Heart right ventricle (tissue), 16 donors: ENCODE measurements around the gene ABHD6. TPM values are rescaled to one million over a fixed set of nuclear protein-coding genes. Genes with fewer than 3 reads are reported as not detected.
A peak's percentile ranks its signal among the peaks of the same experiment; 100 is the strongest.
"Not testable (repeated sequence)": the region's sequence is repeated elsewhere in the genome, so short reads cannot be mapped to it uniquely, and the experiment has no call there.

ENCODE experiments used
- ATAC-seq, 8 donors: fragments of 200-7000 bp; cut with Tn5 transposase; one replicate each; pipeline ENCODE4 v1.9.1; 2020; ENCODE audit warnings: mild to moderate bottlenecking in 8 of 8, moderate library complexity in 8 of 8, moderate number of reproducible peaks in 1 of 8
- DNase-seq, 2 donors: peaks; one replicate each; pipeline ENCODE4 v3.0.0-alpha.2; 2020
- H3K27ac ChIP-seq, 10 donors: fragments of 200-600 bp; sonication (generic) in 2 of 10; one replicate each; pipeline versions ENCODE4 v1.5.0 to v1.8.0; 2020 to 2022; ENCODE audit warnings: mild to moderate bottlenecking in 3 of 10
- H3K27me3 ChIP-seq, 7 donors: fragments of 200-600 bp; one replicate each; pipeline ENCODE4 v1.8.0; 2021 to 2022; ENCODE audit warnings: mild to moderate bottlenecking in 2 of 7
- H3K36me3 ChIP-seq, 9 donors: fragments of 200-600 bp; sonication (generic) in 1 of 9; one replicate each; pipeline versions ENCODE4 v1.5.0 to v1.8.0; 2020 to 2022; ENCODE audit warnings: mild to moderate bottlenecking in 2 of 9
- H3K4me1 ChIP-seq, 9 donors: fragments of 200-600 bp; sonication (generic) in 1 of 9; one replicate each; pipeline versions ENCODE4 v1.5.0 to v1.8.0; 2020 to 2022; ENCODE audit warnings: mild to moderate bottlenecking in 4 of 9
- H3K4me3 ChIP-seq, 10 donors: fragments of 200-600 bp; sonication (generic) in 2 of 10; one replicate each; pipeline versions ENCODE4 v1.5.0 to v1.8.0; 2020 to 2022; ENCODE audit warnings: mild to moderate bottlenecking in 7 of 10, moderate library complexity in 2 of 10
- H3K9me3 ChIP-seq, 11 donors: fragments of 200-600 bp in 10 of 11; sonication (generic) in 2 of 11; one replicate each; pipeline versions ENCODE4 v1.5.0 to v1.8.0; 2013 to 2022; ENCODE audit warnings: mild to moderate bottlenecking in 2 of 11, control low read depth in 1 of 11, moderate library complexity in 1 of 11
- WGBS, 2 donors: extraction: QIAGEN DNeasy Blood & Tissue Kit; methylation state at CpG; one replicate each; pipeline ENCODE4 v1.1.7; 2013; ENCODE audit warnings: inconsistent platforms in 1 of 2; 5-methylcytosine and 5-hydroxymethylcytosine counted together
- intact Hi-C, 10 donors: fragments of 100-400 bp; cut with DNase I; formaldehyde crosslinking; loops; one replicate each; pipeline versions ENCODE4 v1.11.1 to v1.14.2; 2022
- polyA plus RNA-seq, 2 donors: library from polyadenylated mRNA; stranded (reverse); fragments of 200-250 nt; gene quantifications; one replicate each; pipeline ENCODE4 v1.2.3, GENCODE V29; 2013
- total RNA-seq, 10 donors: library from RNA; stranded (reverse); fragmentation: NEBNext Ultra II Directional in 3 of 10; extraction: Animal tissue kit (Norgen Biotek cat#: 25700) in 3 of 10; gene quantifications; one replicate each; pipeline versions ENCODE4 v1.2.1 to v1.2.4, GENCODE V29; 2021 to 2023
- TF ChIP-seq, protein P1 (sequence below), 9 donors: fragments of 200-600 bp; sonication (generic) in 2 of 9; IDR thresholded peaks; one replicate each; pipeline versions ENCODE4 v1.5.0 to v1.8.0; 2021 to 2022; ENCODE audit warnings: antibody characterized with exemption in 9 of 9, mild to moderate bottlenecking in 5 of 9, moderate library complexity in 1 of 9
- donor health status: Arrhythmogenic right ventricular cardiomyopathy.
- donor health status: ischemic (EF 13 %, LVEDD 7.1; RV severe dilation, severe dysfunction).
- donor health status: healthy with polysubstance abuse.
- donor health status: DM: no; HTN: yes; CAD: no.
- donor health status: DM: no; HTN: no; CAD: no.
- donor health status: ischemic (EF 25% LVEDD 6.9; RV normal size, moderate dysfunction).
- donor health status: ischemic (EF 25% LVEDD 5.7; RV mildly dilated, moderate dysfunction).
- donor health status: healthy.
- donor health status: DM: yes; HTN: yes; CAD: no.
- donor health status: Ischemic cardiomyopathy.
- donor health status: ischemic (EF 35%, LVEDD 5.7; RV mildly dilated, moderate dysfunction).
- donor health status: nonischemic (EF 11% LVEDD 7.7; RV severe dilation, severe dysfunction).
- donor health status: DM: yes; HTN: yes; CAD: no.
- donor health status: PGD.
- donor health status: ischemic (EF 29% LVEDD 5.4; RV normal size, mild dysfunction).
- donor health status: nonischemic (EF 23%, LVEDD 6.1; RV moderate dilation, normal function).

ABHD6 gene
- total and polyA plus RNA-seq, 12 donors, result 3.1 to 11.6 (median 6.3) TPM

DNA sequence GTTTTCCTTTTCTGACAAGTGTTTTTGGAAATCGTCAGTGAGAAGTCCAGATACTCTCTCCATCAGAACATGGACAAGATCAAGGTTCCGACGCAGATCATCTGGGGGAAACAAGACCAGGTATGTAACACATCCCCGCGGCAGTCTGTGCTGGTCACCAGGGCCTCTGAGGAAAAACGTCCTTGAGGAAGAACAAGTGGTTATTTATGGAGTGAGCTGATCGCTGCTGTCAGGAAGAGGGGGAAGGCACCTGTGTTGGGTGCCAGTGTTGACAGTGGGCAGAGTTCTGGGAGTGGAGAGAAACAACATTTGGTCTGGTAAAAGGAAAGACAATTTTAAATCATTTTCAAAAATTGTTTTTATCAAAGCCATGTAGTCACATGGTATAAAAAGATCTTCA, 47.7 kb downstream of the ABHD6 start:
- no peaks in the 10 kb centered on the region for H3K27me3 ChIP-seq
- TF ChIP-seq, protein P1, sequence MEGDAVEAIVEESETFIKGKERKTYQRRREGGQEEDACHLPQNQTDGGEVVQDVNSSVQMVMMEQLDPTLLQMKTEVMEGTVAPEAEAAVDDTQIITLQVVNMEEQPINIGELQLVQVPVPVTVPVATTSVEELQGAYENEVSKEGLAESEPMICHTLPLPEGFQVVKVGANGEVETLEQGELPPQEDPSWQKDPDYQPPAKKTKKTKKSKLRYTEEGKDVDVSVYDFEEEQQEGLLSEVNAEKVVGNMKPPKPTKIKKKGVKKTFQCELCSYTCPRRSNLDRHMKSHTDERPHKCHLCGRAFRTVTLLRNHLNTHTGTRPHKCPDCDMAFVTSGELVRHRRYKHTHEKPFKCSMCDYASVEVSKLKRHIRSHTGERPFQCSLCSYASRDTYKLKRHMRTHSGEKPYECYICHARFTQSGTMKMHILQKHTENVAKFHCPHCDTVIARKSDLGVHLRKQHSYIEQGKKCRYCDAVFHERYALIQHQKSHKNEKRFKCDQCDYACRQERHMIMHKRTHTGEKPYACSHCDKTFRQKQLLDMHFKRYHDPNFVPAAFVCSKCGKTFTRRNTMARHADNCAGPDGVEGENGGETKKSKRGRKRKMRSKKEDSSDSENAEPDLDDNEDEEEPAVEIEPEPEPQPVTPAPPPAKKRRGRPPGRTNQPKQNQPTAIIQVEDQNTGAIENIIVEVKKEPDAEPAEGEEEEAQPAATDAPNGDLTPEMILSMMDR (IDR thresholded peaks at IDR 0.05), result no peak
- 44 to 55% methylated on average over 7 of the region's 7 CpGs for WGBS, 2 donors
- peak overlapping the region in 3 of 10 donors; percentile 21 to 43 (median 43) for H3K27ac ChIP-seq
- H3K4me3 ChIP-seq, result no peak overlapping the region
- intact Hi-C loops, result no loop called here
- H3K9me3 ChIP-seq, result no peaks in the 10 kb centered on the region
- DNase-seq (no peak), ATAC-seq (peak; percentile 38 to 92 (median 78))
- peaks cover 0 to 77% (median 0%) of the 10 kb centered on the region in 9 donors for H3K36me3 ChIP-seq
- peaks cover 0 to 11% (median 0%) of the 10 kb centered on the region in 9 donors for H3K4me1 ChIP-seq

- DNase-seq (no peak), ATAC-seq (no peak)
- Histone ChIP-seq H3K36me3 (peaks cover 0 to 59% (median 0%) of the 10 kb centered on the region in 9 donors), H3K9me3 (no peaks in the 10 kb centered on the region), H3K27ac (no peak overlapping the region), H3K27me3 (no peaks in the 10 kb centered on the region), H3K4me3 (no peak overlapping the region), H3K4me1 (peaks cover 0 to 11% (median 0%) of the 10 kb centered on the region in 9 donors)
- intact Hi-C loops, result no loop called here
- 89 to 91% methylated on average over 6 of the region's 6 CpGs for WGBS, 2 donors
- TF ChIP-seq, protein P1 (IDR thresholded peaks at IDR 0.05), result no peak
Observed at GRCh38 chr3:58287354-58287753, 49.8 kb downstream of the ABHD6 start.

- Histone ChIP-seq H3K4me3 (no peak overlapping the region), H3K27ac (no peak overlapping the region), H3K27me3 (no peaks in the 10 kb centered on the region), H3K9me3 (no peaks in the 10 kb centered on the region), H3K36me3 (peaks cover 0 to 51% (median 0%) of the 10 kb centered on the region in 9 donors), H3K4me1 (peaks cover 0 to 11% (median 0%) of the 10 kb centered on the region in 9 donors)
- intact Hi-C loops, result no loop called here
- WGBS, 2 donors, result 58 to 75% methylated on average over 4 of the region's 4 CpGs
- ATAC-seq (peak in 2 of 8 donors; percentile 32 to 47), DNase-seq (no peak)
- TF ChIP-seq, protein P1 (IDR thresholded peaks at IDR 0.05), result no peak
Observed at GRCh38 chr3:58288011-58288728, 50.6 kb downstream of the ABHD6 start.

GRCh38 chr3:58288964-58289613, 51.5 kb downstream of the ABHD6 start:
- intact Hi-C loops, H3K9me3 ChIP-seq, ATAC-seq, H3K27me3 ChIP-seq, H3K27ac ChIP-seq, H3K4me3 ChIP-seq, DNase-seq: not testable (repeated sequence)
- Histone ChIP-seq H3K36me3 (peaks cover 0 to 51% (median 0%) of the 10 kb centered on the region in 9 donors), H3K4me1 (peaks cover 0 to 11% (median 0%) of the 10 kb centered on the region in 9 donors)
- 82 to 94% methylated on average over 3 of the region's 4 CpGs for WGBS, 2 donors

DNA sequence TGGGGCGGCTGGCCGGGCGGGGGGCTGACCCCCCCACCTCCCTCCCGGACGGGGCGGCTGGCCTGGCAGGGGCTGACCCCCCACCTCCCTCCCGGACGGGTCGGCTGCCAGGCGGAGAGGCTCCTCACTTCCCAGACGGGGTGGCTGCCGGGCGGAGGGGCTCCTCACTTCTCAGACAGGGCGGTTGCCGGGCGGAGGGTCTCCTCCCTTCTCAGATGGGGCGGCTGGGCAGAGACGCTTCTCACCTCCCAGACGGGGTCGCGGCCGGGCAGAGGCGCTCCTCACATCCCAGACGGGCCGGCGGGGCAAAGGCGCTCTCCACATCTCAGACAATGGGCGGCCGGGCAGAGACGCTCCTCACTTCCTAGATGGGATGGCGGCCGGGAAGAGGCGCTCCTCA, 52.9 kb downstream of the ABHD6 start:
- ATAC-seq, DNase-seq, H3K27me3 ChIP-seq, H3K4me1 ChIP-seq, H3K4me3 ChIP-seq, H3K9me3 ChIP-seq, H3K27ac ChIP-seq: not testable (repeated sequence)
- H3K36me3 ChIP-seq, result peaks cover 0 to 43% (median 0%) of the 10 kb centered on the region in 9 donors
- 95 to 98% methylated on average over 14 to 32 of the region's 33 CpGs for WGBS, 2 donors
- intact Hi-C loops, result loop anchor here in 2 of 10 donors (10.0 kb wide), 2 partner anchors 46 to 56 kb away; partner anchors contain the start of gene ABHD6 (in 1 of the 2)
